NT2/D1 (cell line): ENCODE results near the gene CD274.

Experiments
- SUZ12 ChIP-seq: IDR thresholded peaks from 2 replicates; pipeline ENCODE4 v1.6.1; 2011; ENCODE audit not compliant: insufficient read length, insufficient read depth; ENCODE audit errors: extremely low read depth
- ZNF274 ChIP-seq: IDR thresholded peaks from 2 replicates; pipeline ENCODE4 v1.6.1; 2011; ENCODE audit warnings: mild to moderate bottlenecking, low read depth, low read length

GRCh38 chr9:5422276-5422675, 28.1 kb upstream of the CD274 start:
- TF ChIP-seq ZNF274 (no peak), SUZ12 (no peak)
